AG04449 (cell line): ENCODE data around the gene CST2.

Experiments
- CTCF ChIA-PET: fragments of 350-600 bp; formaldehyde crosslinking; extraction: SDS; loops from one replicate; lab custom pipeline; 2021; ENCODE audit warnings: antibody characterized with exemption; lab: Yijun Ruan, JAX
- POLR2A ChIA-PET: fragments of 400-600, 350-600 bp; formaldehyde crosslinking; extraction: SDS; loops from one replicate; lab custom pipeline; 2020; ENCODE audit warnings: antibody characterized with exemption, inconsistent platforms; lab: Yijun Ruan, JAX
- DNase-seq: peaks from one replicate; pipeline ENCODE4 v3.0.0-alpha.2; 2010; ENCODE audit warnings: low read depth, low spot score
- H3K4me3 ChIP-seq: 2 replicates; pipeline ENCODE4 v1.5.1; 2011; ENCODE audit warnings: low read depth, mild to moderate bottlenecking, control low read depth, low read length
- TF ChIP-seq, protein P1 (sequence below): IDR thresholded peaks from one replicate; pipeline ENCODE4 v1.5.1; 2011; ENCODE audit warnings: mild to moderate bottlenecking, moderate library complexity, low read length, control low read depth, inconsistent platforms; ENCODE audit not compliant: insufficient read depth; ENCODE audit errors: missing control alignments

The CST2 gene, protein sequence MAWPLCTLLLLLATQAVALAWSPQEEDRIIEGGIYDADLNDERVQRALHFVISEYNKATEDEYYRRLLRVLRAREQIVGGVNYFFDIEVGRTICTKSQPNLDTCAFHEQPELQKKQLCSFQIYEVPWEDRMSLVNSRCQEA

DNA sequence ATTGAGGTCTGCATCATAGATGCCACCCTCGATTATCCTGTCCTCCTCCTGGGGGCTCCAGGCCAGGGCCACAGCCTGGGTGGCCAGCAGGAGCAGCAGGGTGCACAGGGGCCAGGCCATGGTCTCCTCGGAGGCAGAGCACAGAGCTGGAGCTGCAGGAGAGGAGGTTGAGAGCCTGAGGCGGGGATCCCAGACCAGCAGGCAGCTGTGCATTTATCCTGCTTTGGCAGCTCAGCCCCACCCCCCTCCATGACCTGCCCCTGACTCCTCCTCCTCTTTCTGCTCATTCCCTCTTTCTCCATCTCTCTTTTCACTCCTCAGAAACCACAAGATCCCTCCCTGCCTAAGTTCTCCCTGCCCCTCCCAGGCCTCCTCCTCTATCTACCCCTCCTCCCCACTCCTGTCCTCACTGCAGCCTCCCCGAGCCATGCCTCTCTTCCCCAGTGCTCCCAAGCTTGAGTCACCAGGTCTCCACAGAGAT lies at the start of gene CST2:
Gene CST2, minus strand, starts transcription at position 189 of the 481 bp plus-strand sequence. Its CDS starts 69 bp downstream, at position 120.
- ChIA-PET CTCF (no interaction called here), POLR2A (no interaction called here)
- TF ChIP-seq, protein P1, sequence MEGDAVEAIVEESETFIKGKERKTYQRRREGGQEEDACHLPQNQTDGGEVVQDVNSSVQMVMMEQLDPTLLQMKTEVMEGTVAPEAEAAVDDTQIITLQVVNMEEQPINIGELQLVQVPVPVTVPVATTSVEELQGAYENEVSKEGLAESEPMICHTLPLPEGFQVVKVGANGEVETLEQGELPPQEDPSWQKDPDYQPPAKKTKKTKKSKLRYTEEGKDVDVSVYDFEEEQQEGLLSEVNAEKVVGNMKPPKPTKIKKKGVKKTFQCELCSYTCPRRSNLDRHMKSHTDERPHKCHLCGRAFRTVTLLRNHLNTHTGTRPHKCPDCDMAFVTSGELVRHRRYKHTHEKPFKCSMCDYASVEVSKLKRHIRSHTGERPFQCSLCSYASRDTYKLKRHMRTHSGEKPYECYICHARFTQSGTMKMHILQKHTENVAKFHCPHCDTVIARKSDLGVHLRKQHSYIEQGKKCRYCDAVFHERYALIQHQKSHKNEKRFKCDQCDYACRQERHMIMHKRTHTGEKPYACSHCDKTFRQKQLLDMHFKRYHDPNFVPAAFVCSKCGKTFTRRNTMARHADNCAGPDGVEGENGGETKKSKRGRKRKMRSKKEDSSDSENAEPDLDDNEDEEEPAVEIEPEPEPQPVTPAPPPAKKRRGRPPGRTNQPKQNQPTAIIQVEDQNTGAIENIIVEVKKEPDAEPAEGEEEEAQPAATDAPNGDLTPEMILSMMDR: no peak
- no peak for DNase-seq
- no peak within 1 kb of the TSS for H3K4me3 ChIP-seq

DNA sequence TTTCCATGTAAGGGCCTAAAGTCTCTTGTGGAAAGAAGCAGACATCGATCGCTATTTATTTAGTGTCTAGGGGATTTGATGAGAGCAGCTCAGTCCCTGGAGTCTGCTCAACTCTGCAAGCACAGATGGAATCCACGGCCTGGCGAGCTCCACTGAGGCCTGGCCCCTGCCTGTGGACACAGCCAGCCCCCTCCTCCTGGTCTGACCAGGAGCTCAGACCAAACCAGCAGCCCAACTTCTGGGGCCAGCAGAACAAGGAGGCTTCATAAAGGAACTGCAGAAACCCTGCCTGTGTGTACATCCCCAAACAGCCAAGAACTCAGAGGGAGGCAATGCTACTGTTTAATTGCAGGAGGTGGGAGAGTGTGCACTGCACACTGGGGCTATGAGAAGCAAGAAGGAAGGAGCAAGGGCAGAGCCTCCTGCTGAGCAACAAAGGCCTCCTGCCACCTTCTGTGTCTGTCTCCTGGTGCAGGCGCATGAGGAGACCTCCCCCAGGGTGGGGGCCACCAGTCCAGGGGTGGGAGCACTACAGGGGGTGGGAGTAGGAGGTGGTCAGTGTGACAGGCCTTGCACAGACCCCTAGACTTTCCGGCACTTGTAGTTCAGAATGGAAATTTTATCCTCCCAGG lies 49.2 kb upstream of the CST2 start:
- POLR2A ChIA-PET: no interaction called here
- H3K4me3 ChIP-seq: no peak overlapping the region
- no peak for DNase-seq
- TF ChIP-seq, protein P1: no peak
- CTCF ChIA-PET: no interaction called here

DNA sequence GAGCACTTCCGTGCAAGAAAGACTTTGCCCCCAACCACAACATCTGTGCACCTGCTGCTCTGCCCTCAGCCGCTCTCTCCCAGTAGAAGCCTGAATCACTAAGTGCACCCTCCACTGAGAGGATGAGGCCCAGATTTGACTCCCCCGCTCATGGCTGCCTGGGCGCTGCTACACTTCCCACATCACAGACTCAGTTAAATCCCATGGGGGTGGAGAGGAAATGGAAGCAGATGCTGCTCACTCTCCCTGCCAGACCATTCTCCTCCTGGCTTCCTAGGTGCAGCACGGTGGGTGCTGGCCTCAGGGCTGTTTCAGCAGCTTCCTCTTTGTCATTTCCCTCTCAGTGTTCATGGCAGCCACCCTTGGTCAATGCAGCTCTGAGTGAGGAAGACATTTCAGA lies 48.2 kb upstream of the CST2 start:
- DNase-seq: no peak
- CTCF ChIA-PET: no interaction called here
- no peak overlapping the region for H3K4me3 ChIP-seq
- POLR2A ChIA-PET: no interaction called here
- TF ChIP-seq, protein P1: no peak

DNA sequence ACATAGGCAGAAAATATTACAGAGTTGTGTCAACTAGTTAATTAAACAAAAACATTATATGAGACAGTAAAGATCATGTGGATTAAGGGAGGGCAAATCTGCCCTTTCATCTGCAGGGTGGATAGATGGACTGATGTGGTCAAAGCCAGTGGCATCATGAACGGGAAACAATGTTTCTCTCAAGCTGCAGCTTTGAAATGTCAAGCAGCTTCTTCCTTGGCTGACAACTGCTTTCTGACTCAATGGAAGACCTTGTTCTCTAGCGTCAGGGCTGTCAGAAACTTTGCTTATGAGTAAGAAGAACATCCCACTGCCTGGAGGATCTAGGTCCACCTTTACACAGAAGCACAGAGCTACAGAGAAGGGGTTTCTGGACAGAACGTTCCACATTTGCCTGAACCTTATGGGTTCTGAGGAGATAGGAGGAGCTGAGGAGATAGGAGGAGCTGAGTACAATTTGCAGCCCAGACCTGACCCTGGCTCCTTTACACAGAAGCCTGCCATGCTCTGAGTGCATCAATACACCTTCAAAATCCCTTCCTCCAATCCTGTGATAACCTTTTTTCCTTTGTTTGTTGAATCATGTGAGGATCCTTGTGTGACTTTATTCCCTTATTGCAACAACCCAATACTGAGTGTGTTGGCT lies 47.0 kb upstream of the CST2 start:
- POLR2A ChIA-PET: no interaction called here
- CTCF ChIA-PET: no interaction called here
- H3K4me3 ChIP-seq: no peak overlapping the region
- TF ChIP-seq, protein P1: no peak
- DNase-seq: no peak

DNA sequence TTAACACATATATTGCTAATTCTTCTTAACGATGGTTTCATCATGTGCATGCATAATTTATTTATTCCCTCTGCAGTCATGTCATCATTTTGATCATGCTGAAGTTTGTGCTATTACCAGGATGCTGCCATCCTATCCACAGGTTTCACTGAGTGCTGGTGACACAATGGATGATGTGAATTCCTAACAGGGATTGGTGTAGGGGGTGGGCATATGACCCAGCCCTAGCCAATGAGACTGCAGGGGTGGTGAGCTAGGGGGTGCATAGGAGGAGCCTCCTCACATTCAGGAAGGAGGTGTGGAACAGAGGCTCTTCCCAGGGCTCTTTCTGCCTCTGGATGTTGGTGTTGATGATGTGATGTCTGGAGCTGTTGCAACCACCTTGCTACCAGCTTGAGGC lies 45.5 kb upstream of the CST2 start:
- no peak overlapping the region for H3K4me3 ChIP-seq
- TF ChIP-seq, protein P1: no peak
- CTCF ChIA-PET: no interaction called here
- no peak for DNase-seq
- POLR2A ChIA-PET: no interaction called here

DNA sequence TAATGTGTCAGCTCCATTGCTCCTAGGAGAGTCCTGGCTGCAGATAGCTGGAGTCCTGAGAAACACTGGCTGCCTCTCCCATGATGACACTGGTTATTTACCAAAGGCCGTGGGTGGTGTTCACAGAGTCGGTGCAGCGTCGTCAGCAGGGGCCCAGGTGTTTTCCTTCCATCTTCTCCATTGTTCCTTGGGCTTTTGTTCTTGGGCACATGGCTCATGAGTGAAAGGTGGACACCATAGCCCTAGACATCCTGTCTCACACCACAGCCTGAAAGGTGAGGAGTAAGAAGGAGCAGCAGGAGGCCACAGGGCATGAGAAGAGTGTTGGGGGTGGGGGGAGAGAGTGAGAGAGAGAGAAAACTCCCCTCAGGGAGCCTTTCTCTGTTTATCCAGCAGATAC lies 43.9 kb upstream of the CST2 start:
- H3K4me3 ChIP-seq: no peak overlapping the region
- TF ChIP-seq, protein P1: no peak
- POLR2A ChIA-PET: no interaction called here
- CTCF ChIA-PET: no interaction called here
- DNase-seq: no peak
